Measurements from ENCODE around the gene EFHD1. TPM values are rescaled to one million over a fixed set of nuclear protein-coding genes. Genes with fewer than 3 reads are reported as not detected.
"Not testable (repeated sequence)": the region's sequence is repeated elsewhere in the genome, so short reads cannot be mapped to it uniquely, and the experiment has no call there.

EFHD1 gene
- total RNA-seq, 1 donor from 2014 or later, result not detected

GRCh38 chr2:232674491-232674890 lies 41.1 kb downstream of the EFHD1 start:
- TF ChIP-seq CTCF (IDR thresholded peaks at IDR 0.05), result no peak
- intact Hi-C loops (cut with micrococcal nuclease), result no loop called here
- H3K4me1 Mint-ChIP-seq, result no peaks in the 10 kb centered on the region
- no peaks in the 10 kb centered on the region for H3K36me3 Mint-ChIP-seq (ENCODE audit: low read depth)
- DNase-seq (no peak), ATAC-seq (ENCODE audit: low read depth) (no peak)
- H3K9me3 Mint-ChIP-seq, result no peaks in the 10 kb centered on the region
- no peak overlapping the region for H3K27ac Mint-ChIP-seq
- no peak overlapping the region for H3K4me3 Mint-ChIP-seq
- H3K27me3 Mint-ChIP-seq, result peaks cover 18% of the 10 kb centered on the region
- ChIA-PET POLR2A (no interaction called here), CTCF (no interaction called here)

GRCh38 chr2:232675381-232675780 lies 42.0 kb downstream of the EFHD1 start:
- no peak overlapping the region for H3K27ac Mint-ChIP-seq
- no peak overlapping the region for H3K4me3 Mint-ChIP-seq

GRCh38 chr2:232680006-232680405 lies 46.6 kb downstream of the EFHD1 start:
- ATAC-seq (ENCODE audit: low read depth), result no peak
- no peaks in the 10 kb centered on the region for H3K4me1 Mint-ChIP-seq
- H3K4me3 Mint-ChIP-seq, result no peak overlapping the region
- POLR2A ChIA-PET, result no interaction called here
- H3K27me3 Mint-ChIP-seq, result peaks cover 31% of the 10 kb centered on the region
- H3K36me3 Mint-ChIP-seq (ENCODE audit: low read depth), result no peaks in the 10 kb centered on the region
- DNase-seq, result no peak
- no peak overlapping the region for H3K27ac Mint-ChIP-seq
- no peak for TF ChIP-seq CTCF (IDR thresholded peaks at IDR 0.05)
- no peaks in the 10 kb centered on the region for H3K9me3 Mint-ChIP-seq
- CTCF ChIA-PET, result no interaction called here
- intact Hi-C loops (cut with micrococcal nuclease), result no loop called here

More at GRCh38 chr2:232675381-232675780, 42.0 kb downstream of the EFHD1 start:
- H3K9me3 Mint-ChIP-seq, result no peaks in the 10 kb centered on the region
- peaks cover 25% of the 10 kb centered on the region for H3K27me3 Mint-ChIP-seq
- ATAC-seq (ENCODE audit: low read depth) (no peak), DNase-seq (no peak)
- no peaks in the 10 kb centered on the region for H3K36me3 Mint-ChIP-seq (ENCODE audit: low read depth)
- TF ChIP-seq CTCF (IDR thresholded peaks at IDR 0.05), result no peak
- CTCF ChIA-PET, result no interaction called here
- no peaks in the 10 kb centered on the region for H3K4me1 Mint-ChIP-seq
- intact Hi-C loops (cut with micrococcal nuclease), result no loop called here
- POLR2A ChIA-PET, result no interaction called here

GRCh38 chr2:232681527-232681926 lies 48.1 kb downstream of the EFHD1 start:
- H3K27me3 Mint-ChIP-seq, result peaks cover 29% of the 10 kb centered on the region
- ATAC-seq (ENCODE audit: low read depth) (no peak), DNase-seq (no peak)
- H3K9me3 Mint-ChIP-seq, result no peaks in the 10 kb centered on the region
- no peak for TF ChIP-seq CTCF (IDR thresholded peaks at IDR 0.05)
- H3K4me1 Mint-ChIP-seq, result no peaks in the 10 kb centered on the region
- no peak overlapping the region for H3K4me3 Mint-ChIP-seq
- no peaks in the 10 kb centered on the region for H3K36me3 Mint-ChIP-seq (ENCODE audit: low read depth)
- ChIA-PET CTCF (no interaction called here), POLR2A (no interaction called here)
- intact Hi-C loops (cut with micrococcal nuclease), result no loop called here
- no peak overlapping the region for H3K27ac Mint-ChIP-seq

GRCh38 chr2:232683368-232683767 lies 50.0 kb downstream of the EFHD1 start:
- Mint-ChIP-seq H3K9me3 (no peaks in the 10 kb centered on the region), H3K4me3 (no peak overlapping the region), H3K36me3 (ENCODE audit: low read depth) (no peaks in the 10 kb centered on the region), H3K27ac (no peak overlapping the region), H3K4me1 (no peaks in the 10 kb centered on the region), H3K27me3 (peaks cover 26% of the 10 kb centered on the region)
- CTCF ChIA-PET, result no interaction called here
- POLR2A ChIA-PET, result no interaction called here
- intact Hi-C loops (cut with micrococcal nuclease), result no loop called here
- no peak for DNase-seq
- no peak for TF ChIP-seq CTCF (IDR thresholded peaks at IDR 0.05)
- no peak for ATAC-seq (ENCODE audit: low read depth)

GRCh38 chr2:232685391-232685790 lies 52.0 kb downstream of the EFHD1 start:
- H3K4me3 Mint-ChIP-seq; POLR2A ChIA-PET; ATAC-seq (ENCODE audit: low read depth); CTCF ChIA-PET; H3K27ac Mint-ChIP-seq; H3K9me3 Mint-ChIP-seq; DNase-seq; intact Hi-C loops (cut with micrococcal nuclease); H3K36me3 Mint-ChIP-seq (ENCODE audit: low read depth); H3K4me1 Mint-ChIP-seq: not testable (repeated sequence)
- peaks cover 14% of the 10 kb centered on the region for H3K27me3 Mint-ChIP-seq

Data from activated B cell treated with CpG ODN at 0.5 μM for 24 hours (primary cell).